SU-DHL-6 (cell line): ENCODE data around the gene PLXNA2.

Experiments
- CTCF ChIP-seq: fragments of 200-600 bp; sonication (generic); IDR thresholded peaks from one replicate; pipeline ENCODE4 v1.5.1; 2017; ENCODE audit warnings: antibody characterized with exemption, mild to moderate bottlenecking, low read length, moderate library complexity; ENCODE audit not compliant: insufficient read depth, poor library complexity, severe bottlenecking
- EZH2phosphoT487 ChIP-seq: fragments of 200-600 bp; sonication (generic), shearing (Covaris generic); conservative IDR thresholded peaks from 2 replicates; pipeline ENCODE4 v1.6.1; 2018; ENCODE audit warnings: mild to moderate bottlenecking, antibody characterized with exemption, low read length, moderate library complexity, mixed read lengths

- TF ChIP-seq CTCF (no peak), EZH2phosphoT487 (no peak)
Observed at GRCh38 chr1:208043691-208044181, 200.4 kb downstream of the PLXNA2 start.
